ENCODE data around the gene NR4A2. TPM values are rescaled to one million over a fixed set of nuclear protein-coding genes. Genes with fewer than 3 reads are reported as not detected.

The NR4A2 gene
- total RNA-seq, 1 experiment from 2014 or later, result 12.0 TPM

DNA sequence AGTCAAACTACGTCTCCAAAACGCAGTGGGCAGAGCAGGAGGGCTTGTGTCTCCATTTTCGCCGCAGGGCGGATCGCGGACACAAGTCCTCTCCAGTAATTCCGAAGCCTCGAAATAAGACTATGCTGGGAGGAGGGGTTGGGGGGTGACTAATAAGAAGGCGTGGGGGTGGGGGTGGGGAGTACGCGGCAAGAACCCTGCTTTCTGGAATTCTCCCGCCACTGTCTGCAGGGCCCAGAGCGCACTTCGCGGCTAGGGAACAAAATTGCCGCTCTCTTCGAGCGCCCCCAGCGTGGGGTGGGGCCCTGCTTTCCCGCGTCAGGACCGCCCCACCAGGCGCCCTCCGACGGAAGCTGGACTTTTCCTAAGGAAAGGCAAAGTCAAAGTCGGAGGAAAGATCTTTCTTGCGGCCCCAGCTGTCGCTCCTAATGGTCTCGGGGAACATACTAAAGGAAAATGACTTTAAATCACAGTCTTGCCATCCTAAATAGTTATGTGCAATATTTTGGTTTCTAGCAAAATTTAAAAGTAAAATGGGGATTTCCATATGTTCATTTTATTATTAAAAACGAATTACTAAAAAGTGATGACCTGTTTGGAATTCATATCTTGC is 11.9 kb downstream of the NR4A2 start:
- Histone ChIP-seq H3K9me2 (replicated peaks; ENCODE audit: low read length) (no peaks in the 10 kb centered on the region), H3K4me2 (ENCODE audit: low read length) (no peak overlapping the region), H3K9ac (ENCODE audit: low read length) (no peak overlapping the region), H3K27ac (ENCODE audit: low read length) (no peak overlapping the region), H2AFZ (ENCODE audit: low read length) (no peak overlapping the region), H3K4me1 (ENCODE audit: insufficient read depth, low read length) (no peaks in the 10 kb centered on the region), H3F3A (ENCODE audit: low read length, unreplicated experiment) (no peaks in the 10 kb centered on the region), H3K4me3 (ENCODE audit: low read length) (no peak overlapping the region), H4K20me1 (ENCODE audit: low read length) (no peaks in the 10 kb centered on the region), H3K9me3 (ENCODE audit: low read length) (no peaks in the 10 kb centered on the region), H3K27me3 (ENCODE audit: low read length) (no peaks in the 10 kb centered on the region), H3K79me2 (ENCODE audit: low read length) (no peaks in the 10 kb centered on the region), H3K36me3 (ENCODE audit: low read depth, low read length) (no peaks in the 10 kb centered on the region)
- ChIA-PET CTCF (no interaction called here), POLR2A (ENCODE audit: unreplicated experiment) (no interaction called here)
- DNase-seq (no peak), ATAC-seq (no peak)
- intact Hi-C loops (cut with micrococcal nuclease), result no loop called here
- no TSS peak for BruUV-seq (replicated peaks)
- no peak for TF ChIP-seq EZH2phosphoT487 (IDR thresholded peaks at IDR 0.05; ENCODE audit: borderline replicate concordance, low read length)
- TF ChIP-seq EZH2 (IDR thresholded peaks at IDR 0.05; ENCODE audit: low read length, unreplicated experiment), result no peak
- TF ChIP-seq CTCF (conservative IDR thresholded peaks at IDR 0.05; ENCODE audit: low read depth, low read length), result no peak

- ATAC-seq (no peak), DNase-seq (no peak)
- no peaks in the 10 kb centered on the region for H3K4me1 ChIP-seq (ENCODE audit: insufficient read depth, low read length)
- POLR2A ChIA-PET (ENCODE audit: unreplicated experiment), result no interaction called here
- H3K79me2 ChIP-seq (ENCODE audit: low read length), result no peaks in the 10 kb centered on the region
- no peak overlapping the region for H2AFZ ChIP-seq (ENCODE audit: low read length)
- H3K9me3 ChIP-seq (ENCODE audit: low read length), result no peaks in the 10 kb centered on the region
- no peaks in the 10 kb centered on the region for H3F3A ChIP-seq (ENCODE audit: low read length, unreplicated experiment)
- CTCF ChIA-PET, result no interaction called here
- no peak overlapping the region for H3K9ac ChIP-seq (ENCODE audit: low read length)
- no peak overlapping the region for H3K27ac ChIP-seq (ENCODE audit: low read length)
- TF ChIP-seq CTCF (conservative IDR thresholded peaks at IDR 0.05; ENCODE audit: low read depth, low read length) (no peak), EZH2phosphoT487 (IDR thresholded peaks at IDR 0.05; ENCODE audit: borderline replicate concordance, low read length) (no peak), EZH2 (IDR thresholded peaks at IDR 0.05; ENCODE audit: low read length, unreplicated experiment) (no peak)
- no peaks in the 10 kb centered on the region for H4K20me1 ChIP-seq (ENCODE audit: low read length)
- no peaks in the 10 kb centered on the region for H3K27me3 ChIP-seq (ENCODE audit: low read length)
- no peak overlapping the region for H3K4me3 ChIP-seq (ENCODE audit: low read length)
- intact Hi-C loops (cut with micrococcal nuclease), result no loop called here
- no TSS peak for BruUV-seq (replicated peaks)
- no peak overlapping the region for H3K4me2 ChIP-seq (ENCODE audit: low read length)
- no peaks in the 10 kb centered on the region for H3K9me2 ChIP-seq (replicated peaks; ENCODE audit: low read length)
- no peaks in the 10 kb centered on the region for H3K36me3 ChIP-seq (ENCODE audit: low read depth, low read length)
Observed at GRCh38 chr2:156319811-156320485, 12.6 kb downstream of the NR4A2 start.

DNA sequence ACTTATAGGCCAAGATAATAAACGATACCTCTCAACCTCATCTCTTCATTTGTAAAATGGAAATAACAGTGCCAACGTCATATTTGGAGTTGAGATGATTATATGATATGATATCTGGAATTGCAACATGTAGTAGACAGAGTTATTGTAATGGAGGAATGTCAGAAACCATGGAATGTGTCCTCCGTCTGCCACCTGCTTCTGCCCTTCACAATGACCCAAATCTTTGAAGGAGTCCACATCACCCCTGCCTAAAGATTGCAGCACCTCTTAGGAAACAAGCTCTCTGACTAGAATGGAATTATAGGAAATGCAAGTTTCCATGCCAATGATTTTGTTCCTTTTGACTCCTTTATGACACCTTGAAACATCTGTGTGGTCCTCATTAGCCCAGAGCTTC is 14.9 kb downstream of the NR4A2 start:
- Histone ChIP-seq H3K4me3 (ENCODE audit: low read length) (no peak overlapping the region), H4K20me1 (ENCODE audit: low read length) (no peaks in the 10 kb centered on the region), H3K27ac (ENCODE audit: low read length) (no peak overlapping the region), H3K79me2 (ENCODE audit: low read length) (no peaks in the 10 kb centered on the region), H3K9me2 (replicated peaks; ENCODE audit: low read length) (no peaks in the 10 kb centered on the region), H3K27me3 (ENCODE audit: low read length) (no peaks in the 10 kb centered on the region), H2AFZ (ENCODE audit: low read length) (no peak overlapping the region), H3K9me3 (ENCODE audit: low read length) (no peaks in the 10 kb centered on the region), H3K4me2 (ENCODE audit: low read length) (no peak overlapping the region), H3K4me1 (ENCODE audit: insufficient read depth, low read length) (no peaks in the 10 kb centered on the region), H3F3A (ENCODE audit: low read length, unreplicated experiment) (no peaks in the 10 kb centered on the region), H3K9ac (ENCODE audit: low read length) (no peak overlapping the region), H3K36me3 (ENCODE audit: low read depth, low read length) (no peaks in the 10 kb centered on the region)
- CTCF ChIA-PET, result no interaction called here
- intact Hi-C loops (cut with micrococcal nuclease), result no loop called here
- ATAC-seq (no peak), DNase-seq (no peak)
- POLR2A ChIA-PET (ENCODE audit: unreplicated experiment), result no interaction called here
- TF ChIP-seq EZH2 (IDR thresholded peaks at IDR 0.05; ENCODE audit: low read length, unreplicated experiment) (no peak), EZH2phosphoT487 (IDR thresholded peaks at IDR 0.05; ENCODE audit: borderline replicate concordance, low read length) (no peak), CTCF (conservative IDR thresholded peaks at IDR 0.05; ENCODE audit: low read depth, low read length) (no peak)
- BruUV-seq (replicated peaks), result no TSS peak

Data from PC-3 (cell line).